ENCODE measurements around the gene SPATS2L.

SPATS2L gene

GRCh38 chr2:200379481-200380090 is 73.1 kb downstream of the SPATS2L start:
- no peak for DNase-seq

- DNase-seq = no peak
These were observed 73.6 kb downstream of the SPATS2L start for GRCh38 chr2:200380091-200380561.

- DNase-seq = no peak
These were observed 74.5 kb downstream of the SPATS2L start for GRCh38 chr2:200380833-200381542.

GRCh38 chr2:200382874-200383273 is 76.4 kb downstream of the SPATS2L start:
- no peak for DNase-seq

GRCh38 chr2:200383380-200384110 is 77.1 kb downstream of the SPATS2L start:
- DNase-seq = peak in 1 of 2 donors; percentile 66

GRCh38 chr2:200385063-200385635 is 78.7 kb downstream of the SPATS2L start:
- DNase-seq = no peak

GRCh38 chr2:200393191-200393590 is 86.7 kb downstream of the SPATS2L start:
- no peak for DNase-seq

GRCh38 chr2:200394045-200394444 is 87.6 kb downstream of the SPATS2L start:
- no peak for DNase-seq

GRCh38 chr2:200396781-200397242 is 90.3 kb downstream of the SPATS2L start:
- no peak for DNase-seq

- DNase-seq = no peak
These were observed 91.3 kb downstream of the SPATS2L start for GRCh38 chr2:200397785-200398184.

GRCh38 chr2:200399046-200399445 is 92.6 kb downstream of the SPATS2L start:
- DNase-seq = no peak

- no peak for DNase-seq
These were observed 93.1 kb downstream of the SPATS2L start for GRCh38 chr2:200399636-200400035.

- no peak for DNase-seq
These were observed 97.3 kb downstream of the SPATS2L start for GRCh38 chr2:200403814-200404213.

- DNase-seq = no peak
These were observed 98.1 kb downstream of the SPATS2L start for GRCh38 chr2:200404615-200405014.

- DNase-seq = peak in 1 of 2 donors; percentile 93
These were observed 99.3 kb downstream of the SPATS2L start for GRCh38 chr2:200405599-200406298.

GRCh38 chr2:200406379-200406778 is 99.9 kb downstream of the SPATS2L start:
- DNase-seq = no peak

- peak in 1 of 2 donors; percentile 50 for DNase-seq
These were observed 102.2 kb downstream of the SPATS2L start for GRCh38 chr2:200408428-200409316.

- no peak for DNase-seq
These were observed 105.3 kb downstream of the SPATS2L start for GRCh38 chr2:200411831-200412230.

- no peak for DNase-seq
These were observed 107.9 kb downstream of the SPATS2L start for GRCh38 chr2:200414367-200414766.

GRCh38 chr2:200415455-200415854 is 109.0 kb downstream of the SPATS2L start:
- no peak for DNase-seq

GRCh38 chr2:200416878-200417277 is 110.4 kb downstream of the SPATS2L start:
- no peak for DNase-seq

GRCh38 chr2:200417366-200417765 is 110.9 kb downstream of the SPATS2L start:
- DNase-seq = no peak
